Measurements from ENCODE around the gene HECTD4.
A peak's percentile ranks its signal among the peaks of the same experiment; 100 is the strongest.

Gene HECTD4

DNA sequence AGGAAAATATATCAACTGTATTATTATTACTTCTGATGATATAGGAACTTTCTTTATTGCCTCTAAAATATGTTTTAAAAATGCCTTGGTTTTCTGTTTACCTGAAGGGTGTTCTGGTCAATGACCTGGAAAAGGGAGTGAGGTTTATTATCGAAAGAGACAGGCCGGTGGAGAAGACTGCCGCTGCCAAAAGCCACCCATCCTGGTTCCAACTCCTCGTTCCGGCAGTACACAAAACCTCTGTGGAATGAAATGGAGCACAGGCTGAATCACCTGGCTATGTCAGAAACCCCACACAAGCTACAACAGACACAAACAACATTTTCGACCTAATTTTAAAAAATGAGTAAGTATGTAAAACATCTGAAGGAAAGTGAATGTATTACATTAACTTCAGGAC lies 73.6 kb downstream of the HECTD4 start:
- no peak overlapping the region for H3K4me3 ChIP-seq (replicated peaks; ENCODE audit: low read depth, low read length)
- TF ChIP-seq, protein P1, sequence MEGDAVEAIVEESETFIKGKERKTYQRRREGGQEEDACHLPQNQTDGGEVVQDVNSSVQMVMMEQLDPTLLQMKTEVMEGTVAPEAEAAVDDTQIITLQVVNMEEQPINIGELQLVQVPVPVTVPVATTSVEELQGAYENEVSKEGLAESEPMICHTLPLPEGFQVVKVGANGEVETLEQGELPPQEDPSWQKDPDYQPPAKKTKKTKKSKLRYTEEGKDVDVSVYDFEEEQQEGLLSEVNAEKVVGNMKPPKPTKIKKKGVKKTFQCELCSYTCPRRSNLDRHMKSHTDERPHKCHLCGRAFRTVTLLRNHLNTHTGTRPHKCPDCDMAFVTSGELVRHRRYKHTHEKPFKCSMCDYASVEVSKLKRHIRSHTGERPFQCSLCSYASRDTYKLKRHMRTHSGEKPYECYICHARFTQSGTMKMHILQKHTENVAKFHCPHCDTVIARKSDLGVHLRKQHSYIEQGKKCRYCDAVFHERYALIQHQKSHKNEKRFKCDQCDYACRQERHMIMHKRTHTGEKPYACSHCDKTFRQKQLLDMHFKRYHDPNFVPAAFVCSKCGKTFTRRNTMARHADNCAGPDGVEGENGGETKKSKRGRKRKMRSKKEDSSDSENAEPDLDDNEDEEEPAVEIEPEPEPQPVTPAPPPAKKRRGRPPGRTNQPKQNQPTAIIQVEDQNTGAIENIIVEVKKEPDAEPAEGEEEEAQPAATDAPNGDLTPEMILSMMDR (IDR thresholded peaks at IDR 0.05; ENCODE audit: low read length, missing control alignments): no peak
- no peak for DNase-seq (ENCODE audit: low read depth)

DNA sequence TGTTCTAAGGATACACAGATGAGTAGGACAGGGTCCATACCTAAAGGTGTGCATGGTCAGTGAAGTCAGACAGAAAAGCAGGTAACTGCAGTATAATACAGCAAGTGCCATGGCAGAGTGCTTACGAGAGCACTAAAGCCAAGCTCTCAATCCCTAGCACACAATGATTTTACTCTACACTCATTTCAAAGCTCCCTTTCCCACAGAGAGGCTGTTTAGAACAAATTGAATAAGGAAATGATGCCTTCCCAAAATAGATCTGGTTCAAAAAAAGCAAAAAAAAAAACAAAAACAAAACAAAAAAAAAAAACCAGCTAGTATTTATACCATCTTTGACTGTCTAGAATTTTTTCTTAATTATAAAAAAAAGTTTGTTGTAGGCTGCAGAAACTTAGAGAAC lies 74.1 kb downstream of the HECTD4 start:
- TF ChIP-seq, protein P1 (IDR thresholded peaks at IDR 0.05; ENCODE audit: low read length, missing control alignments): no peak
- DNase-seq (ENCODE audit: low read depth): no peak
- H3K4me3 ChIP-seq (replicated peaks; ENCODE audit: low read depth, low read length): no peak overlapping the region

DNA sequence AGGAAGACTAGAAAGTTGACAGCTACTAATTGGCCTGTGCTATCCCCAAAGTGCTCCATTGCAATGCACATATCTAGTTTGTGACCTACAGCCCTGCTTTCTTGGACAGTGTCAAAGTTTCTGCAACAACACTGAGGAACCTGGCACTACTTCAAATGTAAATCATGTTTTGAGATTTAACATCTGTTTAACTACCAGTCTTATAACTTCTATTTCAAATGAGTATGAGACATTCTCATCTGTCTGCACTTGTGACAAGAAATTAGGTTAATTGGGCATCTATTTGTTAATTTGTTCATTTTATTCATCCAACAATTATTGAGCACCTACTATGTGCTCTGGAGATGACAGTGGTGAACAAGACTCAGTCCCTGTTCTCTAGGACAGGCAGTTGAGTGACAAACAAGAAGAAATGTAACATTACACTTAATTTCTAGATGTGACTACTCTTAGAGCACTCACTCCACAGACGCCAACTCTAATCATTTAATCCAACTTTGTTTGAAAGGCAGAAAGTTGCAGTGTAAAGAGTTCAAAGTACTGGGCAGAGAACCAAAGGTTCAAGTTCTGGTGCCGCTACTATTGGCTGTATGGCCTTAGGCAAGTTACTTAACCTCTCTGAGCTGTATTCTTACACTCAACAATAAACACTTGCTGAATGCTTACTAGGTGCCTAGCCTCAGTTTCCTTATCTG lies 74.8 kb downstream of the HECTD4 start:
- TF ChIP-seq, protein P1 (IDR thresholded peaks at IDR 0.05; ENCODE audit: low read length, missing control alignments): no peak
- peak; percentile 24 for DNase-seq (ENCODE audit: low read depth)
- no peak overlapping the region for H3K4me3 ChIP-seq (replicated peaks; ENCODE audit: low read depth, low read length)

DNA sequence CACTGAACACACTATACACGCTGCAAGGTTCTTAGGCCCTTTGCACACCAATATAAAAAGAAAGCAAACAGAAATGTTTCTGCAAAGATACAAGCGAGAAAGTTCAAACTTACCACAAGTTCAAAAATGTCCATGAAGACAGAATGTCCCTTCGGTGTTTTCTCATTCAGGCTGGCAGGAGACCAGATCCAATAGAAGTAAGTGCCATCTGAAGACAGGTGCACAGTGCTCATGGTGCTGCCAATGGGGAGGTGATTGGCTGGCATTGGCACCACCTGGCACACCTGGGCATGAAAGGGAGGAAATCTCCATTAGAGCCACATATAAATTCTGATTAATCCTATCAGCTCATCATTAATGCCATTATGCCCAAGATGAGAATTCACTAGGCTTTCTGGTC lies 76.3 kb downstream of the HECTD4 start:
- no peak for DNase-seq (ENCODE audit: low read depth)
- no peak overlapping the region for H3K4me3 ChIP-seq (replicated peaks; ENCODE audit: low read depth, low read length)
- TF ChIP-seq, protein P1 (IDR thresholded peaks at IDR 0.05; ENCODE audit: low read length, missing control alignments): no peak

DNA sequence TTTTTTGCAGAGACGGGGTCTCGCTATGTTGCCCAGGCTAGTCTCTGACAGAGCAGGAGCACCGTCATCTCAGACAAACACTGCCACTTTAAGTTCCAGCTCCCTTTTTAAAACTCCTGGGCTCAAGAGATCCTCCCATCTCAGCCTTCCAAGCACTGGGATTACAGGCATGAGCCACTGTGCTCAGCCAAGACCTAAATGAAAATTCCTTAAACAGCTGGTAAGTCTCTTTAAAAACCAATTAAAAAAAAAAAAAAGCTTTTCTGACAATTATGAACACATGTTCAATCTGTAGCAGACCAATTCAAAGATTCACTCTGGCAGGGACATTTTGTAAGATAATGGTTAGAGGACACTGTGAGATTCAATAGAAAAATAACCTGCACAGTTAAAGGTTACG lies 77.8 kb downstream of the HECTD4 start:
- TF ChIP-seq, protein P1 (IDR thresholded peaks at IDR 0.05; ENCODE audit: low read length, missing control alignments): no peak
- H3K4me3 ChIP-seq (replicated peaks; ENCODE audit: low read depth, low read length): no peak overlapping the region
- no peak for DNase-seq (ENCODE audit: low read depth)

DNA sequence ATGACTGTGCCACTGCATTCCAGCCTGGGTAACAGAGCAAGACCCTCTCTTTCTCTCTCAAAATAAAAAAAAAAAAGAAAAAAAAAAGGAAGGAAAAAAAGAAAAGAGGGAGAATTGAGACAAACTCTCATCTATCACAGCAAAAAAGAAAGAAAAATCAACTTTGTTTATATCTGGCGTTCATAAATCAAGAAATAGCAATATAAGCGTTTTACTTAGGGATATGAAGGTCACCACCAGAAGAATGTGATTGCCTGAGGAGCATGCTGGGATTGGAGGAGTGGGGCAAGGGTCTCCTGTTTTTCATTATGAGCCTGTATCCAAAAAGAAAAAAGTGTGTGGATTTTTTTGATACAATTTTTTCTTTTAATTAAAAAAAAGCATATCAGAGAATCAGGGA lies 78.4 kb downstream of the HECTD4 start:
- DNase-seq (ENCODE audit: low read depth): no peak
- TF ChIP-seq, protein P1 (IDR thresholded peaks at IDR 0.05; ENCODE audit: low read length, missing control alignments): no peak
- no peak overlapping the region for H3K4me3 ChIP-seq (replicated peaks; ENCODE audit: low read depth, low read length)

DNA sequence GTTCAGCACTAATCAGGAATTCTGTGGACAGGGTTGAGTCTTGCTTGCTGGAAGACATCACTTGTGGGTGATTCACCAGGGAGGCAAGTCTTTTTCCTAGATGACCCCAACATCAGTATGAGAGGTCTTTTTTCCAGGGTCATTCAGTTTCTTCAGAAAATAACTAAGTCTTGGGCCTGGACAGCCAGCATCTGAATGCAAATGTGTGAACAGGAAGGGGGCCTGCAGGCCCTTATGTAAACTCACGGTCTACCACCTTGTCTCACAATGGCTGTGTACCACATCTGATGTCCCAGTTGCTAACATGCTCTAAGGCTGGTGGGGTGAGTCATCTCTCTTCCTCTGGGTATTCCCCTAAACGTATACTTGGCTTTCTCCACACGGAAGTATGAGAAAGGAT lies 79.2 kb downstream of the HECTD4 start:
- peak; percentile 88 for DNase-seq (ENCODE audit: low read depth)
- TF ChIP-seq, protein P1 (IDR thresholded peaks at IDR 0.05; ENCODE audit: low read length, missing control alignments): no peak
- H3K4me3 ChIP-seq (replicated peaks; ENCODE audit: low read depth, low read length): no peak overlapping the region

Measured in fibroblast of pulmonary artery (primary cell).